Dermis lymphatic vessel endothelial cell (primary cell): Measurements from ENCODE around the gene OR2G3. TPM values are rescaled to one million over a fixed set of nuclear protein-coding genes. Genes with fewer than 3 reads are reported as not detected.

Experiments
- total RNA-seq: library from RNA; depleted of rRNA; stranded (reverse); fragments of >200 nt; gene quantifications from 2 replicates; pipeline ENCODE4 v1.2.1, GENCODE V29; 2014

The OR2G3 gene
- not detected in 2 replicates for total RNA-seq

GRCh38 chr1:247605286-247605685 lies at the start of gene OR2G3:
Gene OR2G3 (plus strand): TSS chr1:247605586. CDS start chr1:247605586, 0 bp downstream.

GRCh38 chr1:247588060-247588459 lies 17.3 kb upstream of the OR2G3 start, which contains the start of gene OR2G2:
Gene OR2G2 (plus strand): TSS chr1:247588360. CDS start chr1:247588360, 0 bp downstream.

Other genes starting within 250 kb of the OR2G3 start
- not detected in 2 replicates for gene NLRP3, start 189.4 kb upstream of the OR2G3 start, total RNA-seq
- gene OR2B11, start 147.5 kb upstream of the OR2G3 start, total RNA-seq: not detected in 2 replicates
- not detected in 2 replicates for gene OR2C3, start 69.1 kb upstream of the OR2G3 start, total RNA-seq
- gene GCSAML, start 56.5 kb upstream of the OR2G3 start, total RNA-seq: 0.11 TPM in 1 of 2 replicates, not detected in the other
- not detected in 2 replicates for gene OR2G2, start 17.2 kb upstream of the OR2G3 start, total RNA-seq
- gene OR13G1, start 74.2 kb downstream of the OR2G3 start, total RNA-seq: not detected in 2 replicates
- not detected in 2 replicates for gene OR6F1, start 111.1 kb downstream of the OR2G3 start, total RNA-seq
- 0.11 TPM in 1 of 2 replicates, not detected in the other for gene OR14K1, start 133.0 kb downstream of the OR2G3 start, total RNA-seq
- not detected in 2 replicates for gene OR14A2, start 142.6 kb downstream of the OR2G3 start, total RNA-seq
- gene OR1C1, start 155.0 kb downstream of the OR2G3 start, total RNA-seq: not detected in 2 replicates
- not detected in 2 replicates for gene OR14A16, start 218.5 kb downstream of the OR2G3 start, total RNA-seq
- not detected in 2 replicates for gene OR11L1, start 236.3 kb downstream of the OR2G3 start, total RNA-seq